Aortic smooth muscle cell (primary cell): ENCODE data around the gene RBMS3. TPM values are rescaled to one million over a fixed set of nuclear protein-coding genes. Genes with fewer than 3 reads are reported as not detected.

ENCODE experiments used
- total RNA-seq: library from RNA; depleted of rRNA; stranded (reverse); fragments of >200 nt; gene quantifications from 2 replicates; pipeline ENCODE4 v1.2.3, GENCODE V29; 2014

Gene RBMS3
- 93.7 and 99.1 TPM in 2 replicates for total RNA-seq

DNA sequence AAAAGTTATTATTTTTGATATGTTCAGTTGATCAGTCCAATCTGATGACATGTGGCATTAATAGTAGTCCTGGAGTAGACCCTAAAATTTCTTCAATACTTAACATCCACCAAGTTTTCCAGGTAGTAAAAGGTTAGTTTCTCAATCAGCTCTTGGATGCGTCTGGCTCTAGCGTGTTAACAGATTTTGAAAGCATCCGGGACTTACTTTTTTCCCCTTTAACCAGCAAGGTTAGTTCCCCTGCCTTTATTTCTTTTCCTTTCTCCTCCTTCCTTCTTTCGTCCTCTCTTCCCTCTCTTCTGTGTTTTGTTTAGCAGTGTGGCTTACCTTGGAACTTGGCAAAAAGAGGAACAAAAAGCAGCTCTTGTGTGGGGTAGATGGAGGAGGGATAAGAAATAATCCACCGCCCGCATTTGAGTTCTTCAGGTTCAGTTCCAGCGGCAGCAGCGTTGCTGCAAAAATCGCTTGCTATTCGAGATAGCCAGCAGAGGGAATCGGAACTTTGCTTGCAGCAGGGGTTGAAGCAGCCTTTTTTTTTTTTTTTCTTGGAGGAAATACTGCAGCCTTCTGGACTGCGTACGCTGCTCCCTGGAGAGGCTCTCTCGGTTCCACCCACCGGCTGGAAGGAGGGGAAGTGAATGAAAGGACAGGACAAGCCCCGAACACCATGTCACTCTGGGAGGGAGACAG is at the start of gene RBMS3:
TSS of gene RBMS3 (plus strand) at position 668 of the 690 bp plus-strand sequence.

